BJ (cell line): ENCODE results near the gene PLIN4. TPM values are rescaled to one million over a fixed set of nuclear protein-coding genes. Genes with fewer than 3 reads are reported as not detected.
A peak's percentile ranks its signal among the peaks of the same experiment; 100 is the strongest.

Experiments used
- CTCF ChIA-PET: fragments of 350-600 bp; formaldehyde crosslinking; extraction: SDS; loops from one replicate; lab custom pipeline; 2021; ENCODE audit warnings: antibody characterized with exemption, inconsistent platforms; lab: Yijun Ruan, JAX
- POLR2A ChIA-PET: fragments of 300-600 bp; sonication (Branson Sonifier 250); formaldehyde crosslinking; extraction: SDS; loops from one replicate; lab custom pipeline; 2021; ENCODE audit warnings: antibody characterized with exemption; lab: Charles Lee
- DNase-seq: peaks from one replicate; pipeline ENCODE4 v3.0.0-alpha.2; 2011; ENCODE audit warnings: low read depth
- H3K27me3 ChIP-seq: 2 replicates; pipeline ENCODE4 v1.6.0; 2011; ENCODE audit warnings: low read length; ENCODE audit not compliant: control insufficient read depth, insufficient read depth
- H3K36me3 ChIP-seq: 2 replicates; pipeline ENCODE4 v1.5.1; 2011; ENCODE audit warnings: low read length; ENCODE audit not compliant: control insufficient read depth, insufficient read depth
- H3K4me3 ChIP-seq: 2 replicates; pipeline ENCODE4 v1.5.1; 2011; ENCODE audit warnings: low read depth, mild to moderate bottlenecking, control low read depth, low read length
- CTCF ChIP-seq: IDR thresholded peaks from 2 replicates; pipeline ENCODE4 v1.5.1; 2011; ENCODE audit warnings: low read depth, mild to moderate bottlenecking, control low read depth, inconsistent platforms, low read length, moderate library complexity; ENCODE audit not compliant: insufficient read depth
- polyA plus RNA-seq: library from polyadenylated mRNA; depleted of rRNA; stranded (reverse); fragments of >200 nt; gene quantifications from 2 replicates; pipeline ENCODE4 v1.2.3, GENCODE V29; 2011

PLIN4 gene
- polyA plus RNA-seq, 1 experiment: 0.01 TPM

- Histone ChIP-seq H3K27me3 (no peaks in the 10 kb centered on the region), H3K4me3 (no peak overlapping the region), H3K36me3 (peaks cover 9% of the 10 kb centered on the region)
- ChIA-PET POLR2A (no interaction called here), CTCF (interaction anchor here (2.0 kb wide), 1 partner anchor 17 kb away, joined by 8 read pairs; no protein-coding TSS in a partner anchor)
- TF ChIP-seq CTCF: no peak
- no peak for DNase-seq
These were observed 11.2 kb downstream of the PLIN4 start for GRCh38 chr19:4507150-4507452.

- TF ChIP-seq CTCF: 0 out of 2 replicates have a peak, but pooled peaks have one; percentile 2
- Histone ChIP-seq H3K27me3 (no peaks in the 10 kb centered on the region), H3K36me3 (peaks cover 11% of the 10 kb centered on the region), H3K4me3 (no peak overlapping the region)
- ChIA-PET POLR2A (interaction anchor here (0.7 kb wide), 1 partner anchor 152 kb away, joined by 15 read pairs; no protein-coding TSS in a partner anchor), CTCF (interaction anchor here (2.0 kb wide), 1 partner anchor 17 kb away, joined by 8 read pairs; no protein-coding TSS in a partner anchor)
- DNase-seq: no peak
These were observed 11.7 kb downstream of the PLIN4 start for GRCh38 chr19:4506449-4507149.

- CTCF ChIA-PET: no interaction called here
- H3K4me3 ChIP-seq: no peak overlapping the region
- H3K27me3 ChIP-seq: no peaks in the 10 kb centered on the region
- POLR2A ChIA-PET: no interaction called here
- TF ChIP-seq CTCF: no peak
- DNase-seq: no peak
- H3K36me3 ChIP-seq: peaks cover 15% of the 10 kb centered on the region
These were observed 12.5 kb downstream of the PLIN4 start for GRCh38 chr19:4505570-4506448.

- Histone ChIP-seq H3K4me3 (no peak overlapping the region), H3K36me3 (peaks cover 16% of the 10 kb centered on the region), H3K27me3 (no peaks in the 10 kb centered on the region)
- TF ChIP-seq CTCF: no peak
- ChIA-PET POLR2A (no interaction called here), CTCF (interaction anchor here (3.0 kb wide), 1 partner anchor 18 kb away, joined by 10 read pairs; no protein-coding TSS in a partner anchor)
- DNase-seq: no peak
These were observed 13.3 kb downstream of the PLIN4 start for GRCh38 chr19:4504891-4505569.
